Liver (tissue), 9 donors: ENCODE data around the gene PRKN. TPM values are rescaled to one million over a fixed set of nuclear protein-coding genes. Genes with fewer than 3 reads are reported as not detected.

Experiments
- DNase-seq: peaks from one replicate; pipeline ENCODE4 v3.0.0-alpha.2; 2017; ENCODE audit warnings: low spot score
- H3K27ac ChIP-seq, 2 donors: one replicate each; pipeline ENCODE4 v1.7.0; 2013; ENCODE audit warnings: inconsistent platforms in 2 of 2, low read length in 2 of 2, control low read depth in 1 of 2, low read depth in 1 of 2, mild to moderate bottlenecking in 1 of 2
- H3K27me3 ChIP-seq, 4 donors: one replicate each; pipeline versions ENCODE4 v1.6.1 to v1.7.0; 2013; ENCODE audit warnings: low read length in 3 of 4, inconsistent platforms in 1 of 4, mild to moderate bottlenecking in 1 of 4, moderate library complexity in 1 of 4; ENCODE audit not compliant: control insufficient read depth in 4 of 4, insufficient read depth in 4 of 4
- H3K36me3 ChIP-seq, 4 donors: one replicate each; pipeline versions ENCODE4 v1.6.1 to v1.7.0; 2013; ENCODE audit warnings: low read length in 3 of 4, mild to moderate bottlenecking in 3 of 4, low read depth in 1 of 4, moderate library complexity in 1 of 4; ENCODE audit not compliant: control insufficient read depth in 4 of 4, insufficient read depth in 3 of 4
- H3K4me1 ChIP-seq, 4 donors: one replicate each; pipeline versions ENCODE4 v1.6.1 to v1.7.0; 2013; ENCODE audit warnings: low read length in 3 of 4, mild to moderate bottlenecking in 3 of 4, moderate library complexity in 1 of 4; ENCODE audit not compliant: control insufficient read depth in 4 of 4, insufficient read depth in 4 of 4
- H3K4me3 ChIP-seq, 3 donors: one replicate each; pipeline versions ENCODE4 v1.6.1 to v1.7.0; 2013; ENCODE audit warnings: low read length in 3 of 3, control low read depth in 1 of 3, low read depth in 1 of 3, mild to moderate bottlenecking in 1 of 3
- H3K9ac ChIP-seq, 2 donors: one replicate each; pipeline ENCODE4 v1.7.0; 2013; ENCODE audit warnings: low read length in 2 of 2, mild to moderate bottlenecking in 2 of 2, moderate library complexity in 2 of 2, control low read depth in 1 of 2, low read depth in 1 of 2
- H3K9me3 ChIP-seq, 4 donors: one replicate each; pipeline versions ENCODE4 v1.6.1 to v1.7.0; 2013; ENCODE audit warnings: low read length in 3 of 4; ENCODE audit not compliant: control insufficient read depth in 4 of 4
- ATF3 ChIP-seq: IDR thresholded peaks from 2 replicates; pipeline ENCODE4 v1.6.1; 2016; ENCODE audit warnings: antibody characterized with exemption
- CTCF ChIP-seq: fragments of 150-350 bp; IDR thresholded peaks from 2 replicates; pipeline ENCODE4 v1.5.1; 2017; ENCODE audit warnings: improper control_type of control experiment, low read depth, low read length; ENCODE audit not compliant: missing input control
- EGR1 ChIP-seq, 2 donors: IDR thresholded peaks; 2 replicates each; pipeline ENCODE4 v1.6.1; 2016 to 2018; ENCODE audit warnings: antibody characterized with exemption in 2 of 2, low read depth in 2 of 2
- FOXA1 ChIP-seq: IDR thresholded peaks from 2 replicates; pipeline ENCODE4 v1.6.1; 2016; ENCODE audit warnings: antibody characterized with exemption
- FOXA2 ChIP-seq: IDR thresholded peaks from 2 replicates; pipeline ENCODE4 v1.6.1; 2016; ENCODE audit warnings: antibody characterized with exemption
- GABPA ChIP-seq, 2 donors: IDR thresholded peaks in 1 of 2; conservative IDR thresholded peaks in 1 of 2; 2 replicates each; pipeline ENCODE4 v1.6.1; 2016; ENCODE audit warnings: antibody characterized with exemption in 2 of 2, mild to moderate bottlenecking in 1 of 2, moderate library complexity in 1 of 2
- HNF4A ChIP-seq, 2 donors: conservative IDR thresholded peaks; 2 replicates each; pipeline ENCODE4 v1.6.1; 2016; ENCODE audit warnings: antibody characterized with exemption in 2 of 2, mild to moderate bottlenecking in 2 of 2
- MAX ChIP-seq: IDR thresholded peaks from 2 replicates; pipeline ENCODE4 v1.6.1; 2016; ENCODE audit warnings: antibody characterized with exemption
- NR2F2 ChIP-seq: IDR thresholded peaks from 2 replicates; pipeline ENCODE4 v1.6.1; 2016; ENCODE audit warnings: antibody characterized with exemption
- REST ChIP-seq: IDR thresholded peaks from 2 replicates; pipeline ENCODE4 v1.6.1; 2016; ENCODE audit warnings: antibody characterized with exemption, mild to moderate bottlenecking
- RXRA ChIP-seq, 2 donors: IDR thresholded peaks; 2 replicates each; pipeline ENCODE4 v1.6.1; 2017 to 2018; ENCODE audit warnings: antibody characterized with exemption in 2 of 2, mild to moderate bottlenecking in 1 of 2
- SP1 ChIP-seq: IDR thresholded peaks from 2 replicates; pipeline ENCODE4 v1.6.1; 2018; ENCODE audit warnings: antibody characterized with exemption, mild to moderate bottlenecking
- TAF1 ChIP-seq: conservative IDR thresholded peaks from 2 replicates; pipeline ENCODE4 v1.6.1; 2016; ENCODE audit warnings: antibody characterized with exemption, mild to moderate bottlenecking
- YY1 ChIP-seq: IDR thresholded peaks from 2 replicates; pipeline ENCODE4 v1.6.1; 2016; ENCODE audit warnings: antibody characterized with exemption, mild to moderate bottlenecking
- WGBS: extraction: QIAGEN DNeasy Blood & Tissue Kit; methylation state at CpG from one replicate; pipeline ENCODE4 v1.1.7; 2013; 5-methylcytosine and 5-hydroxymethylcytosine counted together
- polyA plus RNA-seq, 2 donors: library from polyadenylated mRNA; stranded (reverse) in 1 of 2; unstranded in 1 of 2; fragments of 200-250 nt in 1 of 2; fragments of >200 nt in 1 of 2; fragmentation: Nextera tagmentation in 1 of 2; extraction: Ambion mirVana in 1 of 2; gene quantifications; one replicate each; pipeline versions ENCODE4 v1.2.1 to v1.2.3, GENCODE V29; 2013 to 2015
- total RNA-seq, 2 donors: library from RNA; depleted of rRNA; stranded (reverse); fragments of >200 nt; gene quantifications; one replicate each; pipeline ENCODE4 v1.2.3, GENCODE V29; 2014
- donor health status: healthy.
- donor health status: healthy.
- donor health status: healthy.
- donor health status: healthy.
- donor health status: healthy.

Gene PRKN
- total and polyA plus RNA-seq, 4 donors, result 0.47 to 4.1 (median 3.2) TPM

GRCh38 chr6:162631546-162631945, 96.0 kb downstream of the PRKN start:
- Histone ChIP-seq H3K4me3 (no peak overlapping the region), H3K36me3 (no peaks in the 10 kb centered on the region), H3K9ac (no peak overlapping the region), H3K27me3 (no peaks in the 10 kb centered on the region), H3K4me1 (peaks cover 0 to 3% (median 0%) of the 10 kb centered on the region in 4 donors), H3K27ac (no peak overlapping the region), H3K9me3 (no peaks in the 10 kb centered on the region)
- no peak for DNase-seq
- TF ChIP-seq MAX, result no peak
- TF ChIP-seq REST, result no peak
- no peak for TF ChIP-seq FOXA2
- TF ChIP-seq RXRA (IDR thresholded peaks at IDR 0.05), result no peak
- TF ChIP-seq YY1, result no peak
- no peak for TF ChIP-seq CTCF
- no peak for TF ChIP-seq FOXA1
- no peak for TF ChIP-seq NR2F2
- no peak for TF ChIP-seq TAF1
- no peak for TF ChIP-seq SP1
- no peak for TF ChIP-seq GABPA (IDR thresholded peaks at IDR 0.05 in 1 of 2, conservative IDR thresholded peaks at IDR 0.05 in 1 of 2)
- no peak for TF ChIP-seq HNF4A (conservative IDR thresholded peaks at IDR 0.05)
- no peak for TF ChIP-seq EGR1 (IDR thresholded peaks at IDR 0.05; ENCODE audit: low read depth in 2 of 2)

GRCh38 chr6:162630069-162630468, 97.5 kb downstream of the PRKN start:
- no peaks in the 10 kb centered on the region for H3K9me3 ChIP-seq
- no peak overlapping the region for H3K9ac ChIP-seq
- DNase-seq, result no peak
- H3K4me1 ChIP-seq, result peaks cover 0 to 3% (median 0%) of the 10 kb centered on the region in 4 donors
- H3K4me3 ChIP-seq, result no peak overlapping the region
- H3K36me3 ChIP-seq, result no peaks in the 10 kb centered on the region
- 96% methylated on average over 5 of the region's 5 CpGs for WGBS
- TF ChIP-seq MAX, result no peak
- no peak for TF ChIP-seq NR2F2
- TF ChIP-seq ATF3, result no peak
- no peak for TF ChIP-seq FOXA1
- no peak for TF ChIP-seq EGR1 (IDR thresholded peaks at IDR 0.05; ENCODE audit: low read depth in 2 of 2)
- no peaks in the 10 kb centered on the region for H3K27me3 ChIP-seq
- no peak overlapping the region for H3K27ac ChIP-seq
